Stomach smooth muscle (tissue), 2 donors: ENCODE data around the gene ZNF121.
"Not testable (repeated sequence)": the region's sequence is repeated elsewhere in the genome, so short reads cannot be mapped to it uniquely, and the experiment has no call there.

Experiments used
- H3K27ac ChIP-seq: one replicate; pipeline ENCODE4 v1.7.0; 2013; ENCODE audit warnings: mild to moderate bottlenecking, low read length, inconsistent platforms
- H3K27me3 ChIP-seq, 2 donors: one replicate each; pipeline ENCODE4 v1.7.0; 2013; ENCODE audit warnings: low read length in 2 of 2; ENCODE audit not compliant: insufficient read depth in 2 of 2, control insufficient read depth in 1 of 2
- H3K36me3 ChIP-seq, 2 donors: one replicate each; pipeline ENCODE4 v1.7.0; 2013; ENCODE audit warnings: low read length in 2 of 2; ENCODE audit not compliant: control insufficient read depth in 2 of 2, insufficient read depth in 2 of 2
- H3K4me1 ChIP-seq: one replicate; pipeline ENCODE4 v1.7.0; 2013; ENCODE audit warnings: low read length; ENCODE audit not compliant: control insufficient read depth, insufficient read depth
- H3K4me3 ChIP-seq, 2 donors: one replicate each; pipeline ENCODE4 v1.7.0; 2013; ENCODE audit warnings: low read length in 2 of 2
- H3K9ac ChIP-seq, 2 donors: one replicate each; pipeline ENCODE4 v1.7.0; 2013; ENCODE audit warnings: low read length in 2 of 2, mild to moderate bottlenecking in 1 of 2
- H3K9me3 ChIP-seq, 2 donors: one replicate each; pipeline ENCODE4 v1.7.0; 2013; ENCODE audit warnings: low read length in 2 of 2; ENCODE audit not compliant: control insufficient read depth in 2 of 2
- donor health status: healthy.
- donor health status: Pancreatic carcinoma.

Gene ZNF121

DNA sequence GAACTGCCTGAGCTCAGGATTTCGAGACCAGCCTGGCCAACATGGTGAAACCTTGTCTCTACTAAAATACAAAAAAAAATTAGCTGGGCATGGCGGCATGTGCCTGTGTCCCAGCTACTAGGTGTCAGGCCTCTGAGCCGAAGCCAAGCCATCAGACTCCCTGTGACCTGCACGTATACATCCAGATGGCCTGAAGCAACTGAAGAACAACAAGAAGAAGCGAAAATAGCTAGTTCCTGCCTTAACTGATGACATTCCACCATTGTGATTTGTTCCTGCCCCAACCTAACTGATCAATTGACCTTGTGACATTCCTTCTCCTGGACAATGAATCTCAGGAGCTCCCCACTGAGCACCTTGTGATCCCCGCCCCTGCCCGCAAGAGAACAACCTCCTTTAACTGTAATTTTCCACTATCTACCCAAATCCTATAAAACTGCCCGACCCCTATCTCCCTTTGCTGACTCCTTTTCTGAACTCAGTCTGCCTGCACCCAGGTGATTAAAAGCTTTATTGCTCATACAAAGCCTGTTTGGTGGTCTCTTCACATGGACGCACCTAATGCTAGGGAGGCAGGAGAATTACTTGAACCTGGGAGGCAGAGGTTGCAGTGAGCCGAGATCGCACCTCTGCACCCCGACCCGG, 2.1 kb downstream of the ZNF121 start:
- not testable (repeated sequence) for H3K4me3 ChIP-seq, H3K36me3 ChIP-seq, H3K27ac ChIP-seq, H3K9me3 ChIP-seq, H3K9ac ChIP-seq, H3K27me3 ChIP-seq, H3K4me1 ChIP-seq

DNA sequence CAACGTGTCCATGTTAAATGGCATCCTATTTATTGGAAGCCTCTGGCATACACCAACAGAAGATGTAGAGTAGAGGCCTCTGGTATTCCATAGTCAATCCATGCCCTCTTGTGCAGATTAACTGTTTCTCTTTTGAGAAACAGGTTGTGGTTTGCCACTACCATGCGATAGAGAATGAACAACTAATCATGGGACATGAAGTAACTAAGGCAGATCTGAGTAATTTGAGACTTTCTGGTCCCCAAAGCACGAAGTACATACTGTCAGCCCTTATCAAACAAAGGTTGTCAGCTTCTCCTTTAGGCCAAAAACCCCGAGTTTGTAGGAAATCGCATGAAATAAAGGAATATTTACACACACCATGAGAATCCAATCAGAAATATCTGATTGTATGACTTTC, 3.6 kb downstream of the ZNF121 start:
- Histone ChIP-seq H3K27ac (no peak overlapping the region), H3K36me3 (peaks cover 0 to 9% of the 10 kb centered on the region in 2 donors), H3K9ac (no peak overlapping the region), H3K27me3 (no peaks in the 10 kb centered on the region), H3K9me3 (peaks cover 3 to 7% of the 10 kb centered on the region in 2 donors), H3K4me1 (peaks cover 8% of the 10 kb centered on the region), H3K4me3 (no peak overlapping the region)

GRCh38 chr19:9570255-9570654, 14.0 kb downstream of the ZNF121 start:
- Histone ChIP-seq H3K9ac (no peak overlapping the region), H3K4me3 (no peak overlapping the region), H3K36me3 (peaks cover 27 to 34% of the 10 kb centered on the region in 2 donors), H3K9me3 (peaks cover 41 to 43% of the 10 kb centered on the region in 2 donors), H3K27ac (no peak overlapping the region), H3K4me1 (no peaks in the 10 kb centered on the region), H3K27me3 (no peaks in the 10 kb centered on the region)

- Histone ChIP-seq H3K4me3 (peak overlapping the region in 1 of 2 donors; percentile 31), H3K27ac (no peak overlapping the region), H3K4me1 (no peaks in the 10 kb centered on the region), H3K9ac (no peak overlapping the region), H3K27me3 (no peaks in the 10 kb centered on the region), H3K36me3 (peaks cover 48 to 50% of the 10 kb centered on the region in 2 donors), H3K9me3 (peaks cover 48% of the 10 kb centered on the region in 2 donors)
Measured at GRCh38 chr19:9566729-9567128, 17.6 kb downstream of the ZNF121 start.

GRCh38 chr19:9565900-9566705, 18.2 kb downstream of the ZNF121 start:
- Histone ChIP-seq H3K4me3 (peak overlapping the region in 1 of 2 donors; percentile 31), H3K27ac (no peak overlapping the region), H3K9ac (no peak overlapping the region), H3K27me3 (no peaks in the 10 kb centered on the region), H3K4me1 (no peaks in the 10 kb centered on the region), H3K9me3 (peaks cover 48 to 53% of the 10 kb centered on the region in 2 donors), H3K36me3 (peaks cover 52 to 57% of the 10 kb centered on the region in 2 donors)

- no peaks in the 10 kb centered on the region for H3K27me3 ChIP-seq
- peaks cover 0 to 3% of the 10 kb centered on the region in 2 donors for H3K9me3 ChIP-seq
- no peaks in the 10 kb centered on the region for H3K4me1 ChIP-seq
- no peak overlapping the region for H3K9ac ChIP-seq
- H3K4me3 ChIP-seq = no peak overlapping the region
- no peaks in the 10 kb centered on the region for H3K36me3 ChIP-seq
- H3K27ac ChIP-seq = no peak overlapping the region
Measured at GRCh38 chr19:9552536-9553274, 31.6 kb downstream of the ZNF121 start.

DNA sequence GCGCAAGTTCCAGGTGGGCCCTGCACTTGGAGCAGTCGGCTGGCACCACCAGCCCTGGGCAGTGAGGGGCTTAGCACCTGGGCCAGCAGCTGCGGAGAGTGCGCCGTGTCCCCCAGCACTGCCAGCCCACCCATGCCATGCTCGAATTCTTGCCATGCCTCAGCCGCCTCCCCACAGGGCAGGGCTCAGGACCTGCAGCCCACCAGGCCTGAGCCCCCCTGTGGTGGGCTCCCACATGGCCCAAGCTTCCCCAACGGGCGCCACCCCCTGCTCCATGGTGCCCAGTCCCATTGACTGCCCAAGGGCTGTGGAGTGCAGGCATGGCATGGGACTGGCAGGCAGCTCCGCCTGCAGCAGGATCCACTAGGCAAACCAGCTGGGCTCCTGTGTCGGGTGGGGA, 36.4 kb downstream of the ZNF121 start:
- Histone ChIP-seq H3K36me3 (no peaks in the 10 kb centered on the region), H3K27me3 (no peaks in the 10 kb centered on the region), H3K9ac (no peak overlapping the region), H3K4me1 (no peaks in the 10 kb centered on the region), H3K27ac (no peak overlapping the region), H3K4me3 (no peak overlapping the region), H3K9me3 (peaks cover 0 to 6% of the 10 kb centered on the region in 2 donors)

- not testable (repeated sequence) for H3K27ac ChIP-seq, H3K9ac ChIP-seq, H3K27me3 ChIP-seq, H3K36me3 ChIP-seq, H3K4me3 ChIP-seq, H3K4me1 ChIP-seq, H3K9me3 ChIP-seq
Measured at GRCh38 chr19:9541281-9541680, 43.0 kb downstream of the ZNF121 start.

GRCh38 chr19:9539921-9540320, 44.4 kb downstream of the ZNF121 start:
- H3K27ac ChIP-seq, H3K4me3 ChIP-seq, H3K27me3 ChIP-seq, H3K4me1 ChIP-seq, H3K9ac ChIP-seq, H3K9me3 ChIP-seq: not testable (repeated sequence)
- H3K36me3 ChIP-seq = peaks cover 12% of the 10 kb centered on the region in 2 donors

- peaks cover 18% of the 10 kb centered on the region in 2 donors for H3K36me3 ChIP-seq
- H3K9me3 ChIP-seq = not testable (repeated sequence)
Measured at GRCh38 chr19:9539201-9539600, 45.1 kb downstream of the ZNF121 start.

More at GRCh38 chr19:9539201-9539600, 45.1 kb downstream of the ZNF121 start:
- not testable (repeated sequence) for H3K27me3 ChIP-seq, H3K4me1 ChIP-seq
- Histone ChIP-seq H3K9ac (peak overlapping the region; percentile 99 to 100), H3K27ac (peak overlapping the region; percentile 98), H3K4me3 (peak overlapping the region; percentile 98 to 99)
